ENCODE measurements around the gene MAD1L1.

- no peak for TF ChIP-seq CTCF (conservative IDR thresholded peaks at IDR 0.05 in 1 of 2, IDR thresholded peaks at IDR 0.05 in 1 of 2; ENCODE audit: low read depth in 1 of 2, low read length in 2 of 2)
- TF ChIP-seq EZH2 (IDR thresholded peaks at IDR 0.05; ENCODE audit: low read length, missing control alignments), result no peak
Observed at GRCh38 chr7:2258661-2259365, 26.1 kb upstream of the MAD1L1 start.

All from fibroblast of lung (primary cell).